ENCODE measurements around the gene TDRKH.
A peak's percentile ranks its signal among the peaks of the same experiment; 100 is the strongest.
"Not testable (repeated sequence)": the region's sequence is repeated elsewhere in the genome, so short reads cannot be mapped to it uniquely, and the experiment has no call there.

TDRKH gene

DNA sequence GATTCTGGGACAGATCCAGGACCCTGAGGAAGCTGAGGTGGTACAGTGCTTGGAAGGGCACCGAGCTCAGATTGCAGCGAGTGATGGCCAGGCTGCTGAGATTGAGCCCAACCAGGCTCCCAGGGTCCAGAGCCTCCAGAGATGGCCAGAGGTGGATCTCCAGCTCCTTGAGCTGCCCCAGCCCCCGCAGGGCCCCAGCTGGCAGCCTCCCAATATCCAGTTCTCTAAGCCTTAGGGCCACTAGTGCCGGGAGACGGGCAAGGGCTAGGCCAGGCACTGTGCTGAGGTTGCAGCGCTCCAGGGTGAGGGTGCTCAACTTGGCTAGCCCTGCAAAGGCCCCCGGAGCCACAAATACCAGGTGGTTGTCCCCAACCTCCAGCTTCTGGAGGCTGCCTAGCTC, 11.5 kb upstream of the TDRKH start:
- no peak for DNase-seq

DNA sequence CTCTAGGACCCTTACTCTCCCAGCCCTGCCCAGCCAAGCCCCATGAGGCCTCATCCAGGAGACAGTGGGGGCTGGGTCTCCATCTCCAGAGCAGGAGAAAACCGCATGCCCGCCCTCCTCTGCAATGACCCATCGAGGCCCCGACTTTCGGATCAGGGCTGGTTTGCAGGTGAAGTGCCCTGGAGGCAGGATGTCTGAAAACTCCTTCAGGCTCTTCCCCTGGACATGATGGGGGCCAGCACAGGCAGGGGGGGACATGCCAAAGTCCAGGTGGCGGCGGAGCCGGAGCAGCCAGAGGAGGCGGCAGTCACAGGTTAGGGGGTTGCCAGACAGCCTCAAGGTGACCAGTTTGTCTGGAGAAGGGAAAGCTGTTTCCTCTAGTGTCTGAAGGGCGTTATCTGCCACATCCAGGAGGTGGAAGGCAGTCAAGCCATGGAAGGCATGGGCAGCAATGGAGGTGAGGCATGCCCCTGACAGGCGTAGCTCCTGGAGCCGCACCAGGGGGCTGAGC, 11.1 kb upstream of the TDRKH start:
- DNase-seq = no peak

DNA sequence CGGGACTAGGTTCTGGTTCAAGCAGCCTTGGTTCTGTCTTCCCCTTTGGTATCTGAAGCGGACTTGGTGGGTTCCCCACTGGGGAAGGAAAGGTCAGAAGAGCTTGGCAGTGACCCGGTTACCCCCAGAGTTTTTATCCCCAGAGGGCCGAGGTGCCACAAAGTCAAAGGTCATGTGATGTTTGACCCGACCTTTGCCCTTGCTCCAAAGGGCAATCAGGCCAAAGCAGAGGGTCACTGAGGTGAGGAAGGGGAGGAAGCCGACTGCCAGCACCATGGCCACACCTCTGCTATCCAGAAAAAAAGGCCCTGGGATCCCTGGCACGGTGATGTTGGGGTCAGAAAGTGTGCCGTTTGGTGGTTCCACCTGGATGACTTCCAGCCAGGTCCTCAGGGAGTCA, 10.5 kb upstream of the TDRKH start:
- no peak for DNase-seq

DNA sequence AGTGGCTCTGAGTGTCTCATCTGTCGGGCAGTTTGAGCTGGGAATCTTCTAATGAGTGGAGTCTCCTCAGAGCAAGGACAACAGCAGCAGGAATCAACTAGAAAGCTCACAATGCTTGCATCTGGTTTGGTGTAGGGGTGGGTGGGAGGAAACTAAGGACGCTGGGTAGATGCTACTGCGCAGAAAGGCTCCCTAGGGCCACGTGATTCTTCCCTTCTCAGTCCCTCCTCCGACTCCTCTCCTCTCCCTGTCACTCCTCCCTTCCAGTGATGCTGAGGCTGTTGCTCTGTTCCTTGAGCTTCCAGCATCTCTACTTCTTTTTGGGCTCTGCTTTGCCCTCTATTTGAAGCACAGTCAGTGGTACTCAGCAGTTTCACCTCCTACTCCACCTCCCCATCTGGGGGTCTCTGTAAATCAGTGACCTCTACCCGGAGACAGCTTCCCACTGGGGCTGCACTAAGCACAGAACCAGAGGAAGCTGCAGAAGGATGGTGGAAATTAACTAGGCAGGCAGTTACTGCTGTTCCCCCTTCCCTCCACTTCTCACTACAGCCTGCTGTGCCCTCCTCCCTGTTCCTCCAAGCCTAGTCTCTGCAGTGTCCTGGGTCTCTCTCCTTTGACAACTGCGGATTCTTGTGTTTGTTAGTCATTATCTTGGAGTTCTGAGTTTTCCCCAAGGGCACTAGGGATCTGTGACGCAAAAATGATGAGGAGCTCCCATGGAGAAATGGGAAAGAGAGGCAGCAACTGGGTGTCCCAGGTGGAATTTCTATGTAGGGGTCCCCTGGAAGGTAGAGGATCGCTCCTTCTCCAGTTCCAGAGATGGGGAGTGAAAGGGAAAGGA, 9.1 kb upstream of the TDRKH start:
- DNase-seq = no peak

DNA sequence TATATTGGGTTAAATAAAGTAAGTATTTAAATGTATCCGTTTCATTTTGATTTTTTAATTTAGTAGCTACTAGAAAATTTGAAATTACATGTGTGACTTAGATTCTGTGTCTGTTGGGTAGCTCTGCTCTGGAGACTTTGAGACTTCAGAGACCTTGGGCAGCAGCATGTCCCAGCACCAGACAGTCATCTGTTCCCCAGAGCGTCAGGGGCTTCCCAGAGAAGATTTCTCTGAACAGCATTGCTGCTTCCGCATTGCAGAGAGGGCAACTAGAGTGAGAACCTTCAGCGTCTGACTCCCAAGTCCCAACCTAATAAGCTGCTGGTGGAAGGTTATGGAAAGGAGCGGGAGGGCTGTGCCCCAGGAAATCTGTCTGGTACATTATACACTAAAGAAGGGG, 8.3 kb upstream of the TDRKH start:
- DNase-seq = no peak

- DNase-seq = no peak
Measured at GRCh38 chr1:151790940-151791651, 796 bp upstream of the TDRKH start.

- DNase-seq = no peak
Measured at GRCh38 chr1:151787689-151788088, 2.6 kb downstream of the TDRKH start.

GRCh38 chr1:151783796-151784195, 6.5 kb downstream of the TDRKH start:
- DNase-seq = no peak

GRCh38 chr1:151782741-151783140, 7.6 kb downstream of the TDRKH start:
- no peak for DNase-seq

DNA sequence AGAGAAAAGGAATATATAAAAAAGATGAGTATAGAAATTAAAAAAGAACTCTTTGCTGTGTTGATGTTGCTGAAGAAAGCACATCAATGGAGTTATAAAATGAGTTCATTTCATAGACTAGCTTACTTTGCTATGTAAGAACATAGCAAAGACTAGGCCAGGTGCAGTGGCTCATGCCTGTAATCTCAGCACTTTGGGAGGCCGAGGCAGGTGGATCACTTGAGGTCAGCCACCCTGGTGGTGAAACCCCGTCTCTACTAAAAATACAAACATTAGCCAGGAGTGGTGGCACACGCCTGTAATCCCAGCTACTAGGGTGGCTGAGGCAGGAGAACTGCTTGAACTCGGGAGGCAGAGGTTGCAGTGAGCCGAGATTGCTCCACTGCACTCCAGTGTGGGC, 8.3 kb downstream of the TDRKH start:
- not testable (repeated sequence) for DNase-seq

DNA sequence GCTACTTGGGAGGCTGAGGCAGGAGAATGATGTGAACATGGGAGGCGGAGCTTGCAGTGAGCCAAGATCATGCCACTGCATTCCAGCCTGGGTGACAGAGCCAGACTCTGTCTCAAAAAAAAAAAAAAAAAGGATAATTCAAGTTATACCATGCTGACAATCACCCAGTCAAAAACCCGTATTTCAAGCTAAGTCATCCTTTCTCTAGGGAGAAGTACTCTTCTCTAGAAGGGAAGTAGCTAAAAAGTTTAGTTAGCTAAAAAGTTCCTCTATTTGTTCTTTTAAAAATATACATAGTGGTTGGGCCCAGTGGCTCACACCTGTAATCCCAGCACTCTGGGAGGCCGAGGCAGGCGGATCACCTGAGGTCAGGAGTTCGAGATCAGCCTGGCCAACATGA, 9.6 kb downstream of the TDRKH start:
- DNase-seq = not testable (repeated sequence)

DNA sequence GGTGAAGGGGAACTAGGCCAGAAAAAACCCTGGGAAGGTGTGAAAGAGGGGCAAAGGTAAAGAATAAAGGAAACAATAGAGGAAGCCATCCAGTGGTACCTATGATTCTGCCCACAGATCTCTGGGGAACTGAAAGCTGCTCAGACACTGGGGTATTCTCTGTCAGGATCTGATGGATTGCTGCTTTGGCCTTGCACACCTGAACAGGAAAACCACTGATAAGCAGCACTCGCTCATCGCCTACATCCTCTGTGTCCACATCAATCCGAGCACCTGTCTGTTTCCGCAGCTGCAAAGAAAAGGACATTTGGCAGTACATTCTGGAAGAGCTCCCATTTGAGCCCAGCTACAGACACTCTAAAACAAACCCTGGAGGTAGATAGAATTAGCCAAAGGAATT, 10.4 kb downstream of the TDRKH start:
- no peak for DNase-seq

GRCh38 chr1:151777317-151777716, 13.0 kb downstream of the TDRKH start:
- no peak for DNase-seq

DNA sequence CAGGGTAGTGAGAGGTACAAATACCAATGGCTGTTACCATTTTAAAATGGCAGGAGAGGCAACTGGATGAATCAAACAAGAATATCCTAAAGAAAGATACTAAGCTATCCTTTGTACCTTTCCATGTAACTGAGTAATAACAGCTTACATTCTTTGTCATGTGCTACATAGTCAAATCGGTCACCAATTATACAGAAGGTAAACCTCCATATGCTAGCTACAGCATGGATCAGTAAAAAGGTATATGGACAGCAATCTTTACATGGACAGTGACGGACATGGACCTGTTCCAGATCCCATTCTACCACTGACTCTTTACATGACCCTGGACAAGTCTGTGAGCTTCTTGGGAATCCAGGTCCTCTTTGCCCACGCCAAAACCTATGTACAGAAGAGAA, 13.6 kb downstream of the TDRKH start:
- DNase-seq = no peak

DNA sequence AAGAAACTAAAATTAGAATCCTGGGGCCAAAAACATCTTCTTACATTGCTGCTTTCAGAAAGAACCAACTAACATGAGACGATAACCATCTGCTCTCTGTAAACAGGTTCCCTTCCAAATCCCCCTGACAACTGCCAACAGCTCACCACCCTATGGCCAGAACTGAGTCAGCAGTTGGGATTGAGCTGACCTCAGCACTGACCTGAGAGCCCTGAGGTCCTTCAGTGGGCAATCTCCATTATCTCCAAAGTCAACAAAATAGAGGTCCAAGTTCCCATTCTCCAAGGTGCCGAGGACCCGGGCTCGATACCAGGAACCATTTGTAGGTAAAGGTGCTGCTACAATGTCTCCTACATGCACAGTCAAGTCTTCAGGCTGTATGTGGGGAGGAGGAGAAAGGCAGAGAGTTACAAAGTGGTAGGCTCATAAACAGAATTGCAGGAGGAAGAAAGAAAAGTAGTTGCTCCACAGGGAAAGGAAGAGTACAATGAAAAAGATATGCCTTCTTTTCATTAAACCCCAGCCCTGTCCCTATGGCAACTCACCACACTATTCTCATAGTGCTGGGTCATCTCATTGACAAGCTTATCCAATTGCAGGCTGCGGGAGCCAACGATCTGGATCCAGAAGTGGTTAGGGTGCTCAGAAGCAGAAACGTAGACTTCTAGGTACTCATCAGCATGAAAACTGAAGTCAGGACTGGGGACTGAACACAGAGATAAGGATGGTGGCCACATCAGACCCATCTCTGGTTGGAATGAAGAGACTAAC, 14.2 kb downstream of the TDRKH start:
- no peak for DNase-seq

GRCh38 chr1:151774256-151774922, 15.9 kb downstream of the TDRKH start:
- DNase-seq = no peak

GRCh38 chr1:151773702-151774101, 16.6 kb downstream of the TDRKH start:
- no peak for DNase-seq

DNA sequence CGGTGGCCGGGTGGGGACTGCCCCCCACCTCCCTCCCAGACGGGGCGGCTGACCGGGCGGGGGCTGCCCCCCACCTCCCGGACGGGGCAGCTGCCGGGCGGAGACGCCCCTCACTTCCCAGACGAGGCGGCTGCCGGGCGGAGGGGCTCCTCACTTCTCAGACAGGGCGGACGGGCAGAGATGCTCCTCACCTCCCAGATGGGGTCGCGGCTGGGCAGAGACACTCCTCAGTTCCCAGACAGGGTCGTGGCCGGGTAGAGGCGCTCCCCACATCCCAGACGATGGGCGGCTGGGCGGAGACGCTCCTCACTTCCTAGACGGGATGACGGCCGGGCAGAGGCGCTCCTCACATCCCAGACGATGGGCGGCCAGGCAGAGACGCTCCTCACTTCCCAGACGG, 21.0 kb downstream of the TDRKH start:
- DNase-seq = not testable (repeated sequence)

- DNase-seq = not testable (repeated sequence)
Measured at GRCh38 chr1:151768351-151769066, 21.8 kb downstream of the TDRKH start.

DNA sequence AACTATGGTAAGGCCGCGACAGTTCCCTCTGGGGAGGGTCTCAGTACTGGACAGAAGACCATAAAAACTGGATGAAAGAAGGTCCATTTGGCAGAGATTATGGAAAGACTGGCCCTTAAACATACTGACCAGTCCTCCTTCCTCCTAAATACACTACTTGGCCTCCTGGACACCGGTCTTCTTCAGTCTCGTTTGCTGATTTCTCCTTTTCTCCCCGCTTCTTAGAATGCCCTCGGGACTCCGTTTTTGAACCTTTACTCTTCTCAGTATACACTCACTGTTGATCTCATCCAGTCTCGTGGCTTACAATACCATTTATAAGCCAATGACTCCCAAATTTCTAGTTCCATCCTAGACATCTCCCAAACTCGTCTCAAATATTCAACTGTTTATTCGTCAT, 26.3 kb downstream of the TDRKH start:
- no peak for DNase-seq

DNA sequence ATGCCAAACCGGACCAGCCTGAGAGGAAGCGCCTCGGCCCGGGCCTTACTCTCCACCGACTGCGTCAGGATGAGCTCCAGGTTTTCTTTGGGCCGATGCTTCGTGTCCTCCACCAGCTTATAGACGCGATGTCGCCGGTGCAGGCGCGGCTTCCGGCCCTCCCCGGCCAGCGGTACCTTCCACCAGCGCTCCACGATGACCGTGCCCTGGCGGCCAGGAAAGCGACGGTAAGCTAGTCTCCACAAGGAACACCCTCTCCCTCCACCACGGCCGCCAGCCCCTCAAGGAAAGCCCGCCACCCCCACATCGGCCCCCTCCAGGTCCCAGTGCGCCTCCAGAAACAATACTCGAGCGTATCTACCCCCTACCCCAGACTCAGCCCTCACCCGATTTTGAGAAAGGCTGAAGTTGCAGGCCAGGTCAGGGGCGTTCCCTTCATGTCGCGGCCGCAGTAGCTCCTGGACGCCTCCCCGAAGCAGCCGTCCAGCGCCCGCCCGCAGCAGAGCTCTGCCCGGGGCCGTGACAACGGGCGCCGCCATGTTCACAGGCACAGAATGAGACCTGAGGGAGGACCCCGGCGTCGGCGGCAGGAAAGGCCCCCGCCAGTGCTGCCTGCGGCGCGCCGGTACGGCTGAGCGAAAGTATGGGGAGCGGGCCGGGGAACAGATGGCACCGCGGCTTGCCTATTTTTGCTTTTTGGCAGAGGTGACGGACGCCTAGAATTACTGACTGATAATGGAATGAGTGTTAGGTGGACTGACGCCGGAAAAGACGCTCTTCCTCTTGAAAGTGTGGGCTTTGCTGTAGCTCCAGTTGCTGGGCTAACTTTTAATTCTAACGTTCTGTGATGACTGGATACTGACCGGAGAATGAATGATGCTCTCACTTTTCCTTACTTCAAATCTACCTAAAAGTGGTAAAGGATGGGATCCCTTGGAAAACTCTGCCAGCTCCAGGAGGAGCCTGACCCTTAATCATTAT, 27.1 kb downstream of the TDRKH start, which contains the start of gene MRPL9:
MRPL9 (minus strand) TSS at position 556 of the 981 bp plus-strand sequence; CDS start at position 539, 17 bp downstream.
- DNase-seq = peak; percentile 74

Measured in activated gamma-delta T cell (primary cell).